Pancreas (tissue), 10 donors: ENCODE measurements around the gene ATAD3C. TPM values are rescaled to one million over a fixed set of nuclear protein-coding genes. Genes with fewer than 3 reads are reported as not detected.
"Not testable (repeated sequence)": the region's sequence is repeated elsewhere in the genome, so short reads cannot be mapped to it uniquely, and the experiment has no call there.

ENCODE experiments used
- ATAC-seq, 4 donors: fragments of 200-7000 bp; cut with Tn5 transposase; one replicate each; pipeline versions ENCODE4 v1.8.0 to v1.9.1; 2020; ENCODE audit warnings: mild to moderate bottlenecking in 4 of 4, moderate library complexity in 4 of 4
- DNase-seq, 6 donors: peaks; one replicate each; pipeline ENCODE4 v3.0.0-alpha.2; 2020
- FAIRE-seq: peaks from 2 replicates; lab custom pipeline; 2012; peaks lifted over from hg19 to GRCh38; lab: Jason Lieb, UNC
- H3K27ac ChIP-seq, 4 donors: fragments of 200-600 bp; sonication (generic); 1 replicate in 3 of 4; 2 replicates in 1 of 4; pipeline versions ENCODE4 v1.5.0 to v1.8.0; 2020
- H3K27me3 ChIP-seq, 4 donors: fragments of 200-600 bp; one replicate each; pipeline ENCODE4 v1.8.0; 2021
- H3K36me3 ChIP-seq, 3 donors: fragments of 200-600 bp; sonication (generic) in 1 of 3; one replicate each; pipeline versions ENCODE4 v1.5.0 to v1.8.0; 2020 to 2021
- H3K4me1 ChIP-seq, 3 donors: fragments of 200-600 bp; one replicate each; pipeline ENCODE4 v1.8.0; 2021
- H3K4me3 ChIP-seq, 4 donors: fragments of 200-600 bp; sonication (generic) in 2 of 4; one replicate each; pipeline versions ENCODE4 v1.5.0 to v1.8.0; 2020 to 2021
- H3K9me3 ChIP-seq, 4 donors: fragments of 200-600 bp; one replicate each; pipeline ENCODE4 v1.8.0; 2021
- CTCF ChIP-seq, 4 donors: fragments of 200-600 bp; sonication (generic) in 3 of 4; IDR thresholded peaks; one replicate each; pipeline versions ENCODE4 v1.5.0 to v1.8.0; 2021; ENCODE audit warnings: antibody characterized with exemption in 4 of 4
- WGBS, 2 donors: extraction: QIAGEN DNeasy Blood & Tissue Kit; methylation state at CpG; one replicate each; pipeline ENCODE4 v1.1.7; 2013; 5-methylcytosine and 5-hydroxymethylcytosine counted together
- intact Hi-C, 3 donors: fragments of 100-400 bp; cut with DNase I; formaldehyde crosslinking; loops; one replicate each; pipeline versions ENCODE4 v1.11.1 to v1.14.2; 2022
- polyA plus RNA-seq, 2 donors: library from polyadenylated mRNA; stranded (reverse); fragments of 200-250 nt; gene quantifications; one replicate each; pipeline ENCODE4 v1.2.3, GENCODE V29; 2013
- total RNA-seq, 6 donors: library from RNA; stranded (reverse); fragmentation: NEBNext Ultra II Directional in 4 of 6; extraction: Animal tissue kit (Norgen Biotek cat#: 25700) in 4 of 6; gene quantifications; one replicate each; pipeline versions ENCODE4 v1.2.1 to v1.2.4, GENCODE V29; 2021 to 2023
- donor health status: healthy with polysubstance abuse.
- donor health status: DM: no; HTN: no; CAD: no; lungs with moderate emphysema.
- donor health status: DM: no; HTN: no; CAD: no.
- donor health status: control.
- donor health status: control.
- donor health status: Bipolar disorder and iron deficiency.
- donor health status: DM: yes; HTN: yes; CAD: no.
- donor health status: DM: no; HTN: no; CAD: no.
- donor health status: DM: no; HTN: no; CAD: no.
- donor health status: DM: yes; HTN: yes; CAD: no.

Gene ATAD3C
- total and polyA plus RNA-seq, 8 donors: 2.4 to 22.0 (median 7.5) TPM

- no peaks in the 10 kb centered on the region for H3K27me3 ChIP-seq
- H3K4me3 ChIP-seq: no peak overlapping the region
- H3K9me3 ChIP-seq: no peaks in the 10 kb centered on the region
- 57 to 61% methylated on average over 32 of the region's 32 CpGs for WGBS, 2 donors
- H3K27ac ChIP-seq: peak overlapping the region in 3 of 4 donors; percentile 20 to 53 (median 33)
- FAIRE-seq (no peak), DNase-seq (peak; percentile 72 to 88 (median 80)), ATAC-seq (peak; percentile 43 to 61 (median 55))
- intact Hi-C loops: loop anchor here in 2 of 3 donors (5.0 kb wide), 2 partner anchors 40 to 55 kb away; no protein-coding TSS in a partner anchor
- H3K4me1 ChIP-seq: peaks cover 23 to 27% (median 24%) of the 10 kb centered on the region in 3 donors
- no peak for TF ChIP-seq CTCF (IDR thresholded peaks at IDR 0.05)
- H3K36me3 ChIP-seq: no peaks in the 10 kb centered on the region
Observed at GRCh38 chr1:1442069-1442770, 7.3 kb upstream of the ATAD3C start.

GRCh38 chr1:1446631-1447030 lies 2.9 kb upstream of the ATAD3C start:
- intact Hi-C loops, FAIRE-seq, ATAC-seq: not testable (repeated sequence)

GRCh38 chr1:1450616-1451015 lies 1.1 kb downstream of the ATAD3C start:
- H3K9me3 ChIP-seq, DNase-seq, H3K36me3 ChIP-seq, H3K27me3 ChIP-seq, H3K27ac ChIP-seq, H3K4me1 ChIP-seq, FAIRE-seq, intact Hi-C loops, ATAC-seq, H3K4me3 ChIP-seq: not testable (repeated sequence)
- 83 to 85% methylated on average over 22 of the region's 22 CpGs for WGBS, 2 donors

More at GRCh38 chr1:1446631-1447030, 2.9 kb upstream of the ATAD3C start:
- not testable (repeated sequence) for H3K4me3 ChIP-seq, H3K27ac ChIP-seq, H3K36me3 ChIP-seq, H3K27me3 ChIP-seq, H3K4me1 ChIP-seq, H3K9me3 ChIP-seq, DNase-seq
- 90 to 93% methylated on average over 17 to 19 of the region's 19 CpGs for WGBS, 2 donors

- H3K4me1 ChIP-seq: no peaks in the 10 kb centered on the region
- no peaks in the 10 kb centered on the region for H3K36me3 ChIP-seq
- FAIRE-seq (no peak), ATAC-seq (no peak), DNase-seq (no peak)
- 87 to 88% methylated on average over 26 of the region's 26 CpGs for WGBS, 2 donors
- no peaks in the 10 kb centered on the region for H3K27me3 ChIP-seq
- H3K9me3 ChIP-seq: no peaks in the 10 kb centered on the region
- H3K4me3 ChIP-seq: no peak overlapping the region
- H3K27ac ChIP-seq: no peak overlapping the region
- intact Hi-C loops: no loop called here
- TF ChIP-seq CTCF (IDR thresholded peaks at IDR 0.05): no peak
Observed at GRCh38 chr1:1451696-1452364, 2.3 kb downstream of the ATAD3C start.

- H3K27ac ChIP-seq, H3K27me3 ChIP-seq, intact Hi-C loops, H3K9me3 ChIP-seq, H3K4me3 ChIP-seq, ATAC-seq, H3K4me1 ChIP-seq, H3K36me3 ChIP-seq, FAIRE-seq, DNase-seq: not testable (repeated sequence)
- 75 to 85% methylated on average over 8 of the region's 8 CpGs for WGBS, 2 donors
Observed at GRCh38 chr1:1452365-1452739, 2.9 kb downstream of the ATAD3C start.

- no peaks in the 10 kb centered on the region for H3K36me3 ChIP-seq
- FAIRE-seq: no peak
- WGBS, 2 donors: 91 to 94% methylated on average over 16 of the region's 16 CpGs
- DNase-seq: no peak
- H3K27ac ChIP-seq: no peak overlapping the region
- no peak overlapping the region for H3K4me3 ChIP-seq
- intact Hi-C loops: no loop called here
- no peak for ATAC-seq
- H3K27me3 ChIP-seq: no peaks in the 10 kb centered on the region
- H3K9me3 ChIP-seq: no peaks in the 10 kb centered on the region
- TF ChIP-seq CTCF (IDR thresholded peaks at IDR 0.05): no peak
- no peaks in the 10 kb centered on the region for H3K4me1 ChIP-seq
Observed at GRCh38 chr1:1452882-1453281, 3.4 kb downstream of the ATAD3C start.

- intact Hi-C loops, DNase-seq, FAIRE-seq, H3K27me3 ChIP-seq, H3K4me3 ChIP-seq, ATAC-seq, H3K36me3 ChIP-seq, H3K27ac ChIP-seq, H3K4me1 ChIP-seq, H3K9me3 ChIP-seq: not testable (repeated sequence)
- WGBS, 2 donors: 78 to 87% methylated on average over 30 to 37 of the region's 41 CpGs
Observed at GRCh38 chr1:1454286-1455056, 5.0 kb downstream of the ATAD3C start.
